Suppressor macrophage treated with lipopolysaccharide for 4 hours (primary cell): ENCODE measurements around the gene TUBA4B.
A peak's percentile ranks its signal among the peaks of the same experiment; 100 is the strongest.

Source experiments
- DNase-seq: peaks from one replicate; pipeline ENCODE4 v3.0.0-alpha.2; 2020

TUBA4B gene

GRCh38 chr2:219252900-219253752, at the start of gene TUBA4B:
Gene TUBA4B, plus strand, starts transcription at chr2:219253243. Its CDS starts 165 bp downstream, at chr2:219253408.
- no peak for DNase-seq

- no peak for DNase-seq
Observed at GRCh38 chr2:219204425-219205164, 48.4 kb upstream of the TUBA4B start.

GRCh38 chr2:219205165-219205538, 47.9 kb upstream of the TUBA4B start:
- no peak for DNase-seq

- no peak for DNase-seq
Observed at GRCh38 chr2:219205981-219206327, 47.1 kb upstream of the TUBA4B start.

- DNase-seq = peak; percentile 97
Observed at GRCh38 chr2:219206328-219207133, 46.5 kb upstream of the TUBA4B start, which contains the start of gene ZFAND2B. Gene ZFAND2B, plus strand, starts transcription at chr2:219206782. Its CDS starts 206 bp downstream, at chr2:219206988.

- no peak for DNase-seq
Observed at GRCh38 chr2:219207134-219207883, 45.7 kb upstream of the TUBA4B start.

GRCh38 chr2:219207884-219208740, 44.9 kb upstream of the TUBA4B start:
- no peak for DNase-seq

GRCh38 chr2:219209236-219210195, 43.5 kb upstream of the TUBA4B start:
- DNase-seq = no peak

GRCh38 chr2:219210196-219210885, 42.7 kb upstream of the TUBA4B start:
- no peak for DNase-seq

GRCh38 chr2:219210886-219211362, 42.1 kb upstream of the TUBA4B start:
- no peak for DNase-seq

GRCh38 chr2:219213026-219213415, 40.0 kb upstream of the TUBA4B start:
- DNase-seq = no peak

- DNase-seq = no peak
Observed at GRCh38 chr2:219213486-219214071, 39.5 kb upstream of the TUBA4B start.

- DNase-seq = no peak
Observed at GRCh38 chr2:219214141-219214540, 38.9 kb upstream of the TUBA4B start.

- no peak for DNase-seq
Observed at GRCh38 chr2:219214786-219215185, 38.3 kb upstream of the TUBA4B start.

GRCh38 chr2:219215871-219216534, 37.0 kb upstream of the TUBA4B start:
- DNase-seq = no peak

GRCh38 chr2:219216535-219216915, 36.5 kb upstream of the TUBA4B start:
- DNase-seq = no peak

- peak; percentile 29 for DNase-seq
Observed at GRCh38 chr2:219218217-219218731, 34.8 kb upstream of the TUBA4B start.
